Pancreas (tissue), 10 donors: Measurements from ENCODE around the gene MSL3B.

Source experiments
- ATAC-seq, 4 donors: fragments of 200-7000 bp; cut with Tn5 transposase; one replicate each; pipeline versions ENCODE4 v1.8.0 to v1.9.1; 2020; ENCODE audit warnings: mild to moderate bottlenecking in 4 of 4, moderate library complexity in 4 of 4
- DNase-seq, 6 donors: peaks; one replicate each; pipeline ENCODE4 v3.0.0-alpha.2; 2020
- FAIRE-seq: peaks from 2 replicates; lab custom pipeline; 2012; peaks lifted over from hg19 to GRCh38; lab: Jason Lieb, UNC
- H3K27ac ChIP-seq, 4 donors: fragments of 200-600 bp; sonication (generic); 1 replicate in 3 of 4; 2 replicates in 1 of 4; pipeline versions ENCODE4 v1.5.0 to v1.8.0; 2020
- H3K27me3 ChIP-seq, 4 donors: fragments of 200-600 bp; one replicate each; pipeline ENCODE4 v1.8.0; 2021
- H3K36me3 ChIP-seq, 3 donors: fragments of 200-600 bp; sonication (generic) in 1 of 3; one replicate each; pipeline versions ENCODE4 v1.5.0 to v1.8.0; 2020 to 2021
- H3K4me1 ChIP-seq, 3 donors: fragments of 200-600 bp; one replicate each; pipeline ENCODE4 v1.8.0; 2021
- H3K4me3 ChIP-seq, 4 donors: fragments of 200-600 bp; sonication (generic) in 2 of 4; one replicate each; pipeline versions ENCODE4 v1.5.0 to v1.8.0; 2020 to 2021
- H3K9me3 ChIP-seq, 4 donors: fragments of 200-600 bp; one replicate each; pipeline ENCODE4 v1.8.0; 2021
- WGBS, 2 donors: extraction: QIAGEN DNeasy Blood & Tissue Kit; methylation state at CpG; one replicate each; pipeline ENCODE4 v1.1.7; 2013; 5-methylcytosine and 5-hydroxymethylcytosine counted together
- intact Hi-C, 3 donors: fragments of 100-400 bp; cut with DNase I; formaldehyde crosslinking; loops; one replicate each; pipeline versions ENCODE4 v1.11.1 to v1.14.2; 2022
- TF ChIP-seq, protein P1 (sequence below), 4 donors: fragments of 200-600 bp; sonication (generic) in 3 of 4; IDR thresholded peaks; one replicate each; pipeline versions ENCODE4 v1.5.0 to v1.8.0; 2021; ENCODE audit warnings: antibody characterized with exemption in 4 of 4
- donor health status: healthy with polysubstance abuse.
- donor health status: DM: no; HTN: no; CAD: no; lungs with moderate emphysema.
- donor health status: DM: no; HTN: no; CAD: no.
- donor health status: control.
- donor health status: control.
- donor health status: Bipolar disorder and iron deficiency.
- donor health status: DM: yes; HTN: yes; CAD: no.
- donor health status: DM: no; HTN: no; CAD: no.
- donor health status: DM: no; HTN: no; CAD: no.
- donor health status: DM: yes; HTN: yes; CAD: no.

Gene MSL3B

GRCh38 chr2:233828546-233829192 lies 39.5 kb downstream of the MSL3B start:
- no peak overlapping the region for H3K4me3 ChIP-seq
- 67 to 75% methylated on average over 24 of the region's 24 CpGs for WGBS, 2 donors
- DNase-seq (peak in 2 of 6 donors; percentile 27 to 39), FAIRE-seq (no peak), ATAC-seq (no peak)
- TF ChIP-seq, protein P1, sequence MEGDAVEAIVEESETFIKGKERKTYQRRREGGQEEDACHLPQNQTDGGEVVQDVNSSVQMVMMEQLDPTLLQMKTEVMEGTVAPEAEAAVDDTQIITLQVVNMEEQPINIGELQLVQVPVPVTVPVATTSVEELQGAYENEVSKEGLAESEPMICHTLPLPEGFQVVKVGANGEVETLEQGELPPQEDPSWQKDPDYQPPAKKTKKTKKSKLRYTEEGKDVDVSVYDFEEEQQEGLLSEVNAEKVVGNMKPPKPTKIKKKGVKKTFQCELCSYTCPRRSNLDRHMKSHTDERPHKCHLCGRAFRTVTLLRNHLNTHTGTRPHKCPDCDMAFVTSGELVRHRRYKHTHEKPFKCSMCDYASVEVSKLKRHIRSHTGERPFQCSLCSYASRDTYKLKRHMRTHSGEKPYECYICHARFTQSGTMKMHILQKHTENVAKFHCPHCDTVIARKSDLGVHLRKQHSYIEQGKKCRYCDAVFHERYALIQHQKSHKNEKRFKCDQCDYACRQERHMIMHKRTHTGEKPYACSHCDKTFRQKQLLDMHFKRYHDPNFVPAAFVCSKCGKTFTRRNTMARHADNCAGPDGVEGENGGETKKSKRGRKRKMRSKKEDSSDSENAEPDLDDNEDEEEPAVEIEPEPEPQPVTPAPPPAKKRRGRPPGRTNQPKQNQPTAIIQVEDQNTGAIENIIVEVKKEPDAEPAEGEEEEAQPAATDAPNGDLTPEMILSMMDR (IDR thresholded peaks at IDR 0.05): no peak
- intact Hi-C loops: no loop called here
- no peaks in the 10 kb centered on the region for H3K9me3 ChIP-seq
- no peaks in the 10 kb centered on the region for H3K4me1 ChIP-seq
- H3K27ac ChIP-seq: no peak overlapping the region
- H3K36me3 ChIP-seq: no peaks in the 10 kb centered on the region
- H3K27me3 ChIP-seq: no peaks in the 10 kb centered on the region

GRCh38 chr2:233824373-233824772 lies 43.8 kb downstream of the MSL3B start:
- Histone ChIP-seq H3K27me3 (no peaks in the 10 kb centered on the region), H3K4me3 (no peak overlapping the region), H3K4me1 (no peaks in the 10 kb centered on the region), H3K27ac (no peak overlapping the region), H3K36me3 (no peaks in the 10 kb centered on the region), H3K9me3 (no peaks in the 10 kb centered on the region)
- ATAC-seq: no peak
- TF ChIP-seq, protein P1 (IDR thresholded peaks at IDR 0.05): no peak
- WGBS, 2 donors: 62 to 65% methylated on average over 7 of the region's 7 CpGs
- DNase-seq: peak in 1 of 6 donors; percentile 16
- intact Hi-C loops: no loop called here
- no peak for FAIRE-seq

GRCh38 chr2:233823731-233824121 lies 44.5 kb downstream of the MSL3B start:
- Histone ChIP-seq H3K36me3 (no peaks in the 10 kb centered on the region), H3K4me3 (no peak overlapping the region), H3K4me1 (no peaks in the 10 kb centered on the region), H3K9me3 (no peaks in the 10 kb centered on the region), H3K27me3 (no peaks in the 10 kb centered on the region), H3K27ac (no peak overlapping the region)
- TF ChIP-seq, protein P1 (IDR thresholded peaks at IDR 0.05): no peak
- 61 to 74% methylated on average over 8 of the region's 8 CpGs for WGBS, 2 donors
- ATAC-seq (no peak), DNase-seq (peak in 2 of 6 donors; percentile 27 to 28), FAIRE-seq (no peak)
- intact Hi-C loops: no loop called here

- WGBS, 2 donors: 65 to 74% methylated on average over 25 of the region's 25 CpGs
- ATAC-seq: no peak
- FAIRE-seq: no peak
Observed at GRCh38 chr2:233822781-233823730, 45.1 kb downstream of the MSL3B start.

More at GRCh38 chr2:233822781-233823730, 45.1 kb downstream of the MSL3B start:
- H3K4me1 ChIP-seq: no peaks in the 10 kb centered on the region
- DNase-seq: peak in 3 of 6 donors; percentile 11 to 44 (median 42)
- H3K4me3 ChIP-seq: no peak overlapping the region
- no peaks in the 10 kb centered on the region for H3K36me3 ChIP-seq
- no peaks in the 10 kb centered on the region for H3K9me3 ChIP-seq
- TF ChIP-seq, protein P1 (IDR thresholded peaks at IDR 0.05): no peak
- intact Hi-C loops: no loop called here
- H3K27ac ChIP-seq: no peak overlapping the region
- H3K27me3 ChIP-seq: no peaks in the 10 kb centered on the region
